Rectal smooth muscle tissue (tissue), 1 donor: Measurements from ENCODE around the gene CRELD2.

ENCODE experiments used
- H3K27ac ChIP-seq: one replicate; pipeline ENCODE4 v1.7.0; 2013; ENCODE audit warnings: low read depth, low read length, inconsistent platforms
- H3K27me3 ChIP-seq: one replicate; pipeline ENCODE4 v1.7.0; 2013; ENCODE audit warnings: low read length; ENCODE audit not compliant: control insufficient read depth, insufficient read depth
- H3K36me3 ChIP-seq: one replicate; pipeline ENCODE4 v1.7.0; 2013; ENCODE audit warnings: low read length; ENCODE audit not compliant: control insufficient read depth, insufficient read depth
- H3K4me1 ChIP-seq: one replicate; pipeline ENCODE4 v1.7.0; 2013; ENCODE audit warnings: low read length; ENCODE audit not compliant: control insufficient read depth, insufficient read depth
- H3K4me3 ChIP-seq: one replicate; pipeline ENCODE4 v1.7.0; 2013; ENCODE audit warnings: low read length
- H3K9ac ChIP-seq: one replicate; pipeline ENCODE4 v1.7.0; 2013; ENCODE audit warnings: low read length

The CRELD2 gene

DNA sequence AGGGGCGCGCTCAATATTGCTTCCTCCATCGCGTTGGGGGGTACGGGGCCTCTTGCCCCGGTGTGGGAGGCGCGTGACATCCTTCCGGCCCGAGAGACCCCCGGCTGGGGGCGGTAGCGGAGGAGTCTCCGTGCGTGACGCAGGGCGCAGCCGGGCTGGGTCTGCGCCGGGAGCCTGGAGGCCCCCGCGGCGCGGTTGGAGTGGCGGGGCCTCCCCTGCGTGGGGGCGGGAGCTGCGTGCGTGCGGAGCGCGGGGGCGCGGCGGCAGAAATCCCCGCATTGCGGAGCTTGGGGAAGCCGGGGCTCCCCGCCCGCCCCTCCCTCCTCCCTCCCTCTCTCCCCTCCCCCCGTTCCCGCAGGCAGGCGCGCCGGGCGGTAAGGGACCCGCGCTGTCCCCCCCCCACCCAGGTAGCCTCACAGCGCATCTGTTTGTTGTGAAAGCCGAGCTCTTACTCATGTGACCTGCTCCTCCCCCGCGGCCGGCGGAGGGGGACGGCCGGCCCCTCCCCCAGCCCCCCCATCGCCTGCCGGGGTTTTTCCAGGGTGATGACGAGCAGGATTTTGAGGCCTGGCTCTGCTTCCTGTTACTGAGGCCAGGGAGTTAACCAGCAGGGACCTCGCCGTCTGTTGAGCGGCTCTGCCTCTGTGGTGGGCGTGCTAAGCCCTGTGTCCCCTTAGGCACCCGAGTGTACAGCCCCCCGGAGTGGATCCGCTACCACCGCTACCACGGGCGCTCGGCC is 43.7 kb downstream of the CRELD2 start:
- H3K9ac ChIP-seq, result peak overlapping the region; percentile 87
- no peaks in the 10 kb centered on the region for H3K27me3 ChIP-seq
- H3K27ac ChIP-seq, result peak overlapping the region; percentile 73
- H3K4me1 ChIP-seq, result peaks cover 16% of the 10 kb centered on the region
- peak overlapping the region; percentile 86 for H3K4me3 ChIP-seq
- peaks cover 9% of the 10 kb centered on the region for H3K36me3 ChIP-seq

DNA sequence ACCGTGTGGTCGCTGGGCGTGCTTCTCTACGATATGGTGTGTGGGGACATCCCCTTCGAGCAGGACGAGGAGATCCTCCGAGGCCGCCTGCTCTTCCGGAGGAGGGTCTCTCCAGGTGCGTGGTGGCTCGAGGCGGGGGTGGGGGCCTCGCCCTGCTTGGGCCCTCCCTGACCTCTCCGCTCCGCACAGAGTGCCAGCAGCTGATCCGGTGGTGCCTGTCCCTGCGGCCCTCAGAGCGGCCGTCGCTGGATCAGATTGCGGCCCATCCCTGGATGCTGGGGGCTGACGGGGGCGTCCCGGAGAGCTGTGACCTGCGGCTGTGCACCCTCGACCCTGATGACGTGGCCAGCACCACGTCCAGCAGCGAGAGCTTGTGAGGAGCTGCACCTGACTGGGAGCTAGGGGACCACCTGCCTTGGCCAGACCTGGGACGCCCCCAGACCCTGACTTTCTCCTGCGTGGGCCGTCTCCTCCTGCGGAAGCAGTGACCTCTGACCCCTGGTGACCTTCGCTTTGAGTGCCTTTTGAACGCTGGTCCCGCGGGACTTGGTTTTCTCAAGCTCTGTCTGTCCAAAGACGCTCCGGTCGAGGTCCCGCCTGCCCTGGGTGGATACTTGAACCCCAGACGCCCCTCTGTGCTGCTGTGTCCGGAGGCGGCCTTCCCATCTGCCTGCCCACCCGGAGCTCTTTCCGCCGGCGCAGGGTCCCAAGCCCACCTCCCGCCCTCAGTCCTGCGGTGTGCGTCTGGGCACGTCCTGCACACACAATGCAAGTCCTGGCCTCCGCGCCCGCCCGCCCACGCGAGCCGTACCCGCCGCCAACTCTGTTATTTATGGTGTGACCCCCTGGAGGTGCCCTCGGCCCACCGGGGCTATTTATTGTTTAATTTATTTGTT is 44.6 kb downstream of the CRELD2 start:
- peak overlapping the region; percentile 69 for H3K4me3 ChIP-seq
- H3K27ac ChIP-seq, result peak overlapping the region; percentile 73
- H3K36me3 ChIP-seq, result peaks cover 9% of the 10 kb centered on the region
- peak overlapping the region; percentile 76 for H3K9ac ChIP-seq
- H3K27me3 ChIP-seq, result no peaks in the 10 kb centered on the region
- H3K4me1 ChIP-seq, result peaks cover 21% of the 10 kb centered on the region

DNA sequence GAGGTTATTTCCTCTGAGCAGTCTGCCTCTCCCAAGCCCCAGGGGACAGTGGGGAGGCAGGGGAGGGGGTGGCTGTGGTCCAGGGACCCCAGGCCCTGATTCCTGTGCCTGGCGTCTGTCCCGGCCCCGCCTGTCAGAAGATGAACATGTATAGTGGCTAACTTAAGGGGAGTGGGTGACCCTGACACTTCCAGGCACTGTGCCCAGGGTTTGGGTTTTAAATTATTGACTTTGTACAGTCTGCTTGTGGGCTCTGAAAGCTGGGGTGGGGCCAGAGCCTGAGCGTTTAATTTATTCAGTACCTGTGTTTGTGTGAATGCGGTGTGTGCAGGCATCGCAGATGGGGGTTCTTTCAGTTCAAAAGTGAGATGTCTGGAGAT is 45.2 kb downstream of the CRELD2 start:
- Histone ChIP-seq H3K4me3 (peak overlapping the region; percentile 69), H3K4me1 (peaks cover 21% of the 10 kb centered on the region), H3K36me3 (peaks cover 9% of the 10 kb centered on the region), H3K27ac (peak overlapping the region; percentile 36), H3K9ac (no peak overlapping the region), H3K27me3 (no peaks in the 10 kb centered on the region)

DNA sequence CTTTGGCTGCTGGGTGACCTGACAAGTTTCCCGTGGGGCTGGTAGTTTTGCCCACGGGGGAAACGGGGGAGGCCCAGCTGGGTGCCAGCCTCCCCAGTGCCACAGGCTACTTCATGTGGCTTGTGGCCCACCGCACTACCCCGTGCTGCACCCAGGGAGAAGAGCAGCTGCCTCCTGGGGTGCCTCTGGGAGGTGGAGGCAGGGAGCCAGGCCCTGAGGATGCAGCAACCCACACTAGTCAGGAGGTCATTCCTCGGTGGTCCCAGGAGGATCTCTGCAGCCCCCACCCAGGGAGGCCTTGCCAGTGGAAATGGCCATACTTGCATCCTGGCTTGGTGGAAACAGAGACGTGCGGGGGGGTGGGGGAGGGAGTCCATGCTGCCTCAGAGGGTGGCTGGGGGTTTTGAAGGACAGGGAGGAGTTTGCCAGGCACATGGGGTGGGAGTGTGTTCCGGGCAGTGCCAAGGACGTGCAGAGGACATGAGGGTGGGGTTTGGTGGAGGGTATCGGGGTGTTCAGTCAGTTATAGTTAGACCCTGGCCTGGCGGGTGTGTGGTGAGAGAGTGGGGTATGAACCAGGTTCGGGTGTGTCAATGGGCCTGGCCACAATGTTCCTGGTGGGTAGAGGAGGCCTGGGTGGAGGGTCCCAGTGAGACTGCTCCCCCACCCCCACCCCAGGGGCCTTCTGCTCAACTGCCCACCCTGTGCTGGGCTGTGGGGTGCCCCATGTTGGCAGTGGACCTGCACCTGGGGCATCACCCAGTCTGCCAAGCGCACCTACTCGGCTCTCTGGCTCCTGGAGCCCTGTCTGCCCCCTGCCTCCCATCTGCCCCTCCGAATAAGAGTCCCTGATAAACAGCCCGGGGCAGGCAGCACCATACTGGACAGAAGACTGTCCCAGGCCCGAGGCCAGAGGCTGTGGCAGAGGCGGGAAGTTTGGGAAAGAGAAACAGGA is 46.0 kb downstream of the CRELD2 start:
- Histone ChIP-seq H3K36me3 (peaks cover 9% of the 10 kb centered on the region), H3K27me3 (no peaks in the 10 kb centered on the region), H3K4me3 (no peak overlapping the region), H3K4me1 (peaks cover 21% of the 10 kb centered on the region), H3K27ac (no peak overlapping the region), H3K9ac (no peak overlapping the region)

DNA sequence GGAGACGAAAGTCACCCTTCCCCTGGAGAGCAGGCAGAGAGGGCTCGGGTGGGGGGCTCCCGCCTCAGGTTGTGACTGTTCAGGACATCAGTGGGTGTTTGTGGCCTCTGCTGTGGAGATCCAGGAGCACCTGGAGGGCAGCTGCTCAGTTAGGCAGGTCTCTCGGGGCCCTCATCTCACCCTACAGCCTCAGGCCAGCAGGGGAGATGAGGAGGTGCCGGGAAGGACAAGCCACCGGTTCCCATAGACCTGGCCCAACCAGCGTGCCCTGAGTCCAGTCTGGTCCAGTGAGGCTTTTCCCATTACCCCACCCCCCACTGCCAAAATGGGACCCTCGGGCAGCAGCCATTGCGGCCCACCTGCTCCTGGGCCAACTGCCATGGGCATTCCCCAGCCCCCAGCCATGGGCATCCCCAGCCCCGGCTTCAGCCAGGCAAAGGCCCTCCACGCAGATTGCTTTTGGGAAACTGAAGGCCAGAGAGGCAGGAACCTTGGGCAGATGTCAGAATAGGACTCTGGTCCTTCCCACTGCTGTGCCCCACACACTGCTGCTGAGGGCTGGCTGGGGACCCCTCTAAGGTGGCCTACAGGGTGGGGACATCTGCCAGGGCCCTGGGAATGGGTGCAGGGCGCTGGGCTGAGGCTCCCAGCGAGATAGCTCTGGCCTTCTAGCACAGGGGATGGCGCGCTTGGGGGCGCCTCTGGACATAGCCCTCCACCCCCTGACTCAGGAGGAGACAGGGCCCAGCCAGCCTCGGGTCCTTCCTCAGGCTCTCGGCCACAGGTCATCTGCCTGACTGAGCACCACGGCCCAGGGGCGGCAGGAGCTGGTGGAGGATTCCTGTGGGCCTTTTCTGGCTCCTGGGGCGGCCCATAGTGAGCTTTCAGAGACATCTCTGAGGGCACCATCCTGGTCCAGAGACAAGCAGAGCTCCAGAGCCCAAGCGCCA is 46.9 kb downstream of the CRELD2 start:
- H3K4me1 ChIP-seq, result peaks cover 21% of the 10 kb centered on the region
- no peak overlapping the region for H3K4me3 ChIP-seq
- H3K27ac ChIP-seq, result no peak overlapping the region
- no peak overlapping the region for H3K9ac ChIP-seq
- peaks cover 9% of the 10 kb centered on the region for H3K36me3 ChIP-seq
- no peaks in the 10 kb centered on the region for H3K27me3 ChIP-seq

DNA sequence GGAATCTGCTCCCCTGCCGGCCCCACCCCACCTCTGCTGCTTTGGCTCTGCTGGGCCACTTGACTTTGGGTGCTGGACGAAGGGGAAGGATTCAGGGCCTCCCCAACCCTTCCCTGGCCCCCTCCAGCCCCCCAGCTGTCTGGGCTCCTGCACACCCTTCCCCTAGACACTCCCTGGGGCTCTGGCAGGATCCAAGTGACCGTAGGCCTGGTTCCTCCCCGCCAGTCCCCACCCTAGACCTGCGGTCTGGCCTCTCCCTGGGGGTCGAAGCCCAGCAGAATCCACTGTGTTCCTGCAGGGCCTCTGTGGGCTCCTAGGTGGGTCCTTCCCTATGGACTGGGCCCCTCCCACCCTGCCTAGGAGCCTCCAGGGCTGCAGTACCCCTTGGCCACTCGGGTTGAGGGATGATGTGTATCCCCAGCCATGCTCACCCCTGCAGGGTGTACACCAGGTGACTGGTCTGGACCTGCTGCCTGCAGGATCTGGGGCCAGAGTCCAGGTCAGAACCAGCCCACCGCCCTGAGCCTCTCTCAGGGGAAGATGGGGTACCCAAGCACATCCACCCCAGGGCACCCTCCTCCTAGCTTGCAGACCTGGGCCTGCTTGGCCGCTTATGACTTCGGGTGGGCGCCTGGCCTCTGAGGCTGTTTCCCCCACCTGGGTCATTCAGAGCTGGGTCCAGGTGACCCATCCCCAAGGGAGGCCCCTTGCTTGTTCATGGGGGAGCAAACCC is 47.8 kb downstream of the CRELD2 start:
- H3K36me3 ChIP-seq, result peaks cover 9% of the 10 kb centered on the region
- H3K9ac ChIP-seq, result no peak overlapping the region
- H3K4me1 ChIP-seq, result peaks cover 21% of the 10 kb centered on the region
- H3K27ac ChIP-seq, result no peak overlapping the region
- H3K4me3 ChIP-seq, result no peak overlapping the region
- H3K27me3 ChIP-seq, result no peaks in the 10 kb centered on the region

DNA sequence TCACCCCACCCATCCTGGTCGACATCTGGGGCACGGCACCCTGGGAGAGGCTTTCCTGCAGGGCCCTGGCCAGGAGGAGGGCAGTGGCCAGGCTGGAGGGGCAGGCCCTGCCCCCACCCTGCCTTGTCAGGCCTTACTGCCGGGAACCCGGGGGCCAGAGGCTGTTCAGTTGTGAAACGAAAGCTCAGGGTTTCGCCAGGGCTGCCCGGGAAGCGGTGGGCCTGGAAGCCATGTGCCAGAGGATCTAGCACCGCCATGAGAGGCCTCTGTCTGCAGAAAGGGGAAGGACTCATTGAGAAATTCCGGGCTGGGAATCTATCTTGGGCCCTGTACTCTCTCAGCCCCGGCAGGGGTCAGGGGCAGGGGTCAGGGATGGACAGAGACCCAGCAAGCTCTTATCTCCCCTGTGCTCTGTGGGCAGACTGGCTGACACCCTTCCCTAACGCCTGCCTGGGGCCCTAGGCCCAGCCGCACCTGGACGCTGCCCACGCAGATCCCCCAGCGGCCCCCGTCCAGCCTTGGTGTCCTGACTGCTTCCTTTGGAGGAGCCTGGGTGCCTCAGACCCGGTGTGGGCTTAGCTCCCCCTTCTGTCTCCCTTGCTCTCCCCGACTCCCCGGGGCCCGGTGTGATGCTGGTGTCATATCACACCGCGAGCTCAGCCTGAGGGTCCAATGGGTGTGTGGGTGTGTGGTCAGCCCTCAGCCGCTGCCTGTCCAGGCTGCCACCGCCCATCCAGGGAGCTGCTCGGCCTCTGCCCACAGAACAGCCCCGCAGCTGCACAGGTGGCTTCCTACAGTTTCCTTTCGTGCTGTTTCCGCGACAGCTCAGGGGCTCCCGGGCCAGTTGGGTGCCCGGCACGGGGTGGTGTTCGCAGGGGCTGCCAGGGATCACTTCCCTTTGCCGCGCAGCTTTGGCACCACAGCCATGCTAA is 48.6 kb downstream of the CRELD2 start:
- Histone ChIP-seq H3K4me1 (peaks cover 24% of the 10 kb centered on the region), H3K36me3 (peaks cover 9% of the 10 kb centered on the region), H3K27ac (peak overlapping the region; percentile 56), H3K4me3 (peak overlapping the region; percentile 16), H3K9ac (no peak overlapping the region), H3K27me3 (no peaks in the 10 kb centered on the region)

DNA sequence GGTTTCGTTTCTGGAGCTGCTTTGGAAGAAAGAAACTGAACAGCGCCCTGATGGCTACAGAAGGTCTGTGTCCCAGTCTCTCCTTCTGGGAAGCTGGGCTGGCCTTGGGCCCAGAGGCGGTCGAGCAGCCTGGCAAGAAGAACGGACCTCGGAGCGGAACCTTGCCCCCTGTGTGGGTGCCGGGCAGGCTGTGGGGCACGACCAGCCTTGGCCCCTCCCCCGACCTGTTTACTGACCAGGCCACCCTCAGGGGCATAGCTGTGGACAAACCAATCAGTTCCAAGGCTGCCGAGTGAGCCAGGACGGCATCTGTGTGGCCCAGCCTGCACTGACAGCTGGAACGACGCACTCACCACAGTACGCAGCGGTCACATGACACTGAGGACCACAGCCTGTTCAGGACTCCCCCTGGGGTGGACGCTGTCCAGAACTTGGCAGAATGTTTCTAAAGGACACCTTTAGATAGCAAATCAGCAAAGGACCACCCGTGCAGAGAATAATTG is 49.3 kb downstream of the CRELD2 start:
- Histone ChIP-seq H3K4me3 (peak overlapping the region; percentile 16), H3K9ac (no peak overlapping the region), H3K36me3 (peaks cover 9% of the 10 kb centered on the region), H3K4me1 (peaks cover 20% of the 10 kb centered on the region), H3K27ac (peak overlapping the region; percentile 56), H3K27me3 (no peaks in the 10 kb centered on the region)

DNA sequence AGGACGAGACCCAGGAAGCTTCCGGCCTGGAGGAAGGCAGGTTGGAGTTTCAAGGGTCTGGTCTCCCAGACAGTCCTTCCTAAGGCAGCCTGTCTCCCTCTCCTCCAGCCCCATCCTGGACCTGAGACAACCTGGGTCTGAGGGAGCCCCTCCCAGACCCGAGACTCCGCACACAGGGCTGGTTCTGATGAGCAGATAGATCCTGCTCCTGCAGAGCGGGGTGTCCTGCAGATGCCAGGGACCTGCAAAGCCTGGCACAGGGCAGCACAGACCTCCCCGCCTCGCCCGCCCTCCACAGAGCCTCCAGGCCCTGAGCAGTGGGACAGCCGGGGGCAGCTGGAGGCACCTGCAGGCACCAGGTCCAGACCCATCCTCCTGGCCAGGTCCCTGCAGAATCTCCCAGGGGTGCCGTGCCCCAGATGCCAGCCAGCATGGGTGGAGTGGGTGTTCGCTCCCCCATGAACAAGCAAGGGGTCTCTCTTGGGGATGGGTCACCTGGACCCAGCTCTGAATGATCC is 49.9 kb downstream of the CRELD2 start:
- H3K4me1 ChIP-seq, result peaks cover 16% of the 10 kb centered on the region
- no peak overlapping the region for H3K9ac ChIP-seq
- H3K27me3 ChIP-seq, result no peaks in the 10 kb centered on the region
- H3K36me3 ChIP-seq, result peaks cover 3% of the 10 kb centered on the region
- no peak overlapping the region for H3K4me3 ChIP-seq
- no peak overlapping the region for H3K27ac ChIP-seq
